Left ventricle myocardium inferior (tissue), 1 donor: Measurements from ENCODE around the gene ZDHHC14. TPM values are rescaled to one million over a fixed set of nuclear protein-coding genes. Genes with fewer than 3 reads are reported as not detected.
"Not testable (repeated sequence)": the region's sequence is repeated elsewhere in the genome, so short reads cannot be mapped to it uniquely, and the experiment has no call there.

ENCODE experiments used
- DNase-seq: peaks from one replicate; pipeline ENCODE4 v3.0.0-alpha.2; 2020
- H3K27ac ChIP-seq: fragments of 200-600 bp; replicated peaks from 2 replicates; pipeline ENCODE4 v1.8.0; 2021
- H3K27me3 ChIP-seq: fragments of 200-600 bp; 2 replicates; pipeline ENCODE4 v1.8.0; 2021; ENCODE audit warnings: low read depth
- H3K36me3 ChIP-seq: fragments of 200-600 bp; 2 replicates; pipeline ENCODE4 v1.8.0; 2021
- H3K4me1 ChIP-seq: fragments of 200-600 bp; 2 replicates; pipeline ENCODE4 v1.8.0; 2021
- H3K4me3 ChIP-seq: fragments of 200-600 bp; 2 replicates; pipeline ENCODE4 v1.8.0; 2021; ENCODE audit warnings: mild to moderate bottlenecking, moderate library complexity
- H3K9me3 ChIP-seq: fragments of 200-600 bp; replicated peaks from 2 replicates; pipeline ENCODE4 v1.8.0; 2021
- intact Hi-C: fragments of 100-400 bp; cut with micrococcal nuclease; formaldehyde crosslinking; loops from one replicate; pipeline ENCODE4 v1.11.0; 2022
- total RNA-seq: library from RNA; stranded (reverse); fragmentation: NEBNext Ultra II Directional; extraction: Animal tissue kit (Norgen Biotek cat#: 25700); gene quantifications from one replicate; pipeline ENCODE4 v1.2.1, GENCODE V29; 2021
- TF ChIP-seq, protein P1 (sequence below): fragments of 200-600 bp; IDR thresholded peaks from 2 replicates; pipeline ENCODE4 v1.8.0; 2021; ENCODE audit warnings: antibody characterized with exemption, mild to moderate bottlenecking, borderline replicate concordance
- donor health status: DM: no; HTN: yes; CAD: no; lungs with severe emphysema.

The ZDHHC14 gene
- total RNA-seq, 1 donor from 2014 or later: 10.0 TPM

GRCh38 chr6:157464653-157465535 is 83.9 kb downstream of the ZDHHC14 start:
- TF ChIP-seq, protein P1, sequence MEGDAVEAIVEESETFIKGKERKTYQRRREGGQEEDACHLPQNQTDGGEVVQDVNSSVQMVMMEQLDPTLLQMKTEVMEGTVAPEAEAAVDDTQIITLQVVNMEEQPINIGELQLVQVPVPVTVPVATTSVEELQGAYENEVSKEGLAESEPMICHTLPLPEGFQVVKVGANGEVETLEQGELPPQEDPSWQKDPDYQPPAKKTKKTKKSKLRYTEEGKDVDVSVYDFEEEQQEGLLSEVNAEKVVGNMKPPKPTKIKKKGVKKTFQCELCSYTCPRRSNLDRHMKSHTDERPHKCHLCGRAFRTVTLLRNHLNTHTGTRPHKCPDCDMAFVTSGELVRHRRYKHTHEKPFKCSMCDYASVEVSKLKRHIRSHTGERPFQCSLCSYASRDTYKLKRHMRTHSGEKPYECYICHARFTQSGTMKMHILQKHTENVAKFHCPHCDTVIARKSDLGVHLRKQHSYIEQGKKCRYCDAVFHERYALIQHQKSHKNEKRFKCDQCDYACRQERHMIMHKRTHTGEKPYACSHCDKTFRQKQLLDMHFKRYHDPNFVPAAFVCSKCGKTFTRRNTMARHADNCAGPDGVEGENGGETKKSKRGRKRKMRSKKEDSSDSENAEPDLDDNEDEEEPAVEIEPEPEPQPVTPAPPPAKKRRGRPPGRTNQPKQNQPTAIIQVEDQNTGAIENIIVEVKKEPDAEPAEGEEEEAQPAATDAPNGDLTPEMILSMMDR: no peak
- intact Hi-C loops: no loop called here
- Histone ChIP-seq H3K27ac (no peak overlapping the region), H3K4me3 (no peak overlapping the region), H3K4me1 (peaks cover 41% of the 10 kb centered on the region), H3K9me3 (no peaks in the 10 kb centered on the region), H3K27me3 (no peaks in the 10 kb centered on the region), H3K36me3 (no peaks in the 10 kb centered on the region)
- DNase-seq: no peak

DNA sequence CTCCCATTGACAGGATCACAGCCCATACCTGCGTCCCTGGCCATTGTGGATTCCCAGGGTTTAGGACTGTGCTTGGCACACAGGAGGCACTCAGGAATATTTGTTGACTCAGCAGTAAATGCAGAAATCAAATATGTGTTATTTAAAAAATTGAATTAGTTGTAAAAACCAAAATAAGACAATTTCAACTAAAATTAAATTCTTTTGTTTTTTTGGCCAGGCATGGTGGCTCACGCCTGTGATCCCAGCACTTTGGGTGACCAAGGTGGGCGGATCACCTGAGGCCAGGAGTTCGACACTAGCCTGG is 85.3 kb downstream of the ZDHHC14 start:
- intact Hi-C loops: no loop called here
- no peaks in the 10 kb centered on the region for H3K36me3 ChIP-seq
- no peaks in the 10 kb centered on the region for H3K27me3 ChIP-seq
- H3K4me1 ChIP-seq: peaks cover 27% of the 10 kb centered on the region
- H3K9me3 ChIP-seq: no peaks in the 10 kb centered on the region
- DNase-seq: no peak
- no peak overlapping the region for H3K27ac ChIP-seq
- no peak overlapping the region for H3K4me3 ChIP-seq
- TF ChIP-seq, protein P1: no peak

GRCh38 chr6:157467339-157467738 is 86.3 kb downstream of the ZDHHC14 start:
- H3K4me3 ChIP-seq, H3K27ac ChIP-seq, DNase-seq, H3K27me3 ChIP-seq, H3K9me3 ChIP-seq, H3K36me3 ChIP-seq, intact Hi-C loops: not testable (repeated sequence)
- H3K4me1 ChIP-seq: peaks cover 18% of the 10 kb centered on the region

GRCh38 chr6:157468054-157468453 is 87.1 kb downstream of the ZDHHC14 start:
- Histone ChIP-seq H3K9me3 (no peaks in the 10 kb centered on the region), H3K4me3 (no peak overlapping the region), H3K4me1 (peaks cover 11% of the 10 kb centered on the region), H3K27me3 (no peaks in the 10 kb centered on the region), H3K27ac (no peak overlapping the region), H3K36me3 (no peaks in the 10 kb centered on the region)
- no peak for DNase-seq
- TF ChIP-seq, protein P1: no peak
- intact Hi-C loops: no loop called here

GRCh38 chr6:157468574-157468973 is 87.6 kb downstream of the ZDHHC14 start:
- H3K4me1 ChIP-seq: peaks cover 7% of the 10 kb centered on the region
- TF ChIP-seq, protein P1: no peak
- DNase-seq: no peak
- no peaks in the 10 kb centered on the region for H3K36me3 ChIP-seq
- H3K27ac ChIP-seq: no peak overlapping the region
- intact Hi-C loops: no loop called here
- no peak overlapping the region for H3K4me3 ChIP-seq
- H3K9me3 ChIP-seq: no peaks in the 10 kb centered on the region
- no peaks in the 10 kb centered on the region for H3K27me3 ChIP-seq

- H3K4me3 ChIP-seq: no peak overlapping the region
- DNase-seq: no peak
- H3K4me1 ChIP-seq: peaks cover 6% of the 10 kb centered on the region
- H3K27me3 ChIP-seq: no peaks in the 10 kb centered on the region
- TF ChIP-seq, protein P1: no peak
- H3K27ac ChIP-seq: no peak overlapping the region
- H3K9me3 ChIP-seq: no peaks in the 10 kb centered on the region
- intact Hi-C loops: no loop called here
- no peaks in the 10 kb centered on the region for H3K36me3 ChIP-seq
Measured at GRCh38 chr6:157469378-157469777, 88.4 kb downstream of the ZDHHC14 start.
